H1 (cell line): ENCODE results near the gene GARIN3. TPM values are rescaled to one million over a fixed set of nuclear protein-coding genes. Genes with fewer than 3 reads are reported as not detected.

Experiments used
- CTCF ChIA-PET: fragments of 300-600 bp; sonication (Branson Sonifier 250); formaldehyde crosslinking; loops from one replicate; lab custom pipeline; 2021; ENCODE audit not compliant: partially characterized antibody; lab: Charles Lee
- POLR2A ChIA-PET: fragments of 300-600 bp; sonication (Branson Sonifier 250); formaldehyde crosslinking; loops from one replicate; lab custom pipeline; 2021; ENCODE audit warnings: inconsistent platforms; ENCODE audit not compliant: partially characterized antibody; lab: Charles Lee
- DNase-seq, 2 experiments: peaks; one replicate each; pipeline versions ENCODE4 v3.0.0 to v3.0.0-alpha.2; 2010 to 2022; ENCODE audit warnings: low spot score in 2 of 2, low read depth in 1 of 2, mixed read lengths in 1 of 2
- FAIRE-seq: peaks from 2 replicates; lab custom pipeline; 2011; peaks lifted over from hg19 to GRCh38; lab: Jason Lieb, UNC
- H2AFZ ChIP-seq: 2 replicates; pipeline ENCODE4 v1.8.1; 2012; ENCODE audit warnings: low read length, inconsistent platforms
- H2AK5ac ChIP-seq: 2 replicates; pipeline ENCODE4 v1.6.1; 2013; ENCODE audit warnings: low read depth, low read length
- H2BK120ac ChIP-seq: replicated peaks from 2 replicates; pipeline ENCODE3; 2013; ENCODE audit warnings: low read depth, low read length, inconsistent platforms
- H2BK12ac ChIP-seq: 2 replicates; pipeline ENCODE4 v1.6.1; 2013; ENCODE audit warnings: low read depth, low read length
- H2BK15ac ChIP-seq: 2 replicates; pipeline ENCODE4 v1.6.1; 2013; ENCODE audit warnings: low read length
- H2BK20ac ChIP-seq: 2 replicates; pipeline ENCODE4 v1.6.1; 2013; ENCODE audit warnings: low read length
- H2BK5ac ChIP-seq: 2 replicates; pipeline ENCODE4 v1.6.1; 2013; ENCODE audit warnings: low read depth, low read length
- H3K14ac ChIP-seq: 2 replicates; pipeline ENCODE4 v1.6.1; 2013; ENCODE audit warnings: inconsistent platforms; ENCODE audit not compliant: insufficient read length
- H3K18ac ChIP-seq: 2 replicates; pipeline ENCODE4 v1.6.1; 2013; ENCODE audit warnings: low read length; ENCODE audit errors: extremely low read depth
- H3K23ac ChIP-seq: 2 replicates; pipeline ENCODE4 v1.6.1; 2013; ENCODE audit warnings: inconsistent platforms; ENCODE audit not compliant: insufficient read length
- H3K23me2 ChIP-seq: 2 replicates; pipeline ENCODE4 v1.6.1; 2013; ENCODE audit warnings: low read depth, low read length
- H3K27ac ChIP-seq: 2 replicates; pipeline ENCODE4 v1.6.1; 2011; ENCODE audit warnings: low read depth, low read length, inconsistent platforms
- H3K27me3 ChIP-seq, 4 experiments: replicated peaks in 1 of 4; 1 replicate in 1 of 4; 2 replicates in 3 of 4; pipeline versions ENCODE4 v1.6.1 to v1.8.1; 2011 to 2013; ENCODE audit warnings: low read length in 3 of 4, mild to moderate bottlenecking in 3 of 4, inconsistent platforms in 2 of 4, mixed read lengths in 2 of 4, moderate library complexity in 1 of 4; ENCODE audit not compliant: control insufficient read depth in 3 of 4, insufficient read depth in 3 of 4; ENCODE audit errors: extremely low read depth in 1 of 4
- H3K36me3 ChIP-seq, 4 experiments: 2 replicates each; pipeline versions ENCODE4 v1.6.1 to v1.8.1; 2011 to 2013; ENCODE audit warnings: mild to moderate bottlenecking in 4 of 4, low read length in 3 of 4, moderate library complexity in 2 of 4, control low read depth in 1 of 4, inconsistent platforms in 1 of 4; ENCODE audit not compliant: insufficient read depth in 4 of 4, control insufficient read depth in 2 of 4
- H3K4ac ChIP-seq: replicated peaks from 2 replicates; pipeline ENCODE3; 2013; ENCODE audit warnings: low read length, low read depth, mixed read lengths, inconsistent platforms; ENCODE audit not compliant: insufficient read length
- H3K4me1 ChIP-seq, 4 experiments: replicated peaks in 1 of 4; 1 replicate in 1 of 4; 2 replicates in 3 of 4; pipeline versions ENCODE4 v1.6.1 to v1.8.1; 2011 to 2013; ENCODE audit warnings: low read length in 3 of 4, inconsistent platforms in 2 of 4, mixed read lengths in 1 of 4; ENCODE audit not compliant: insufficient read depth in 4 of 4, control insufficient read depth in 3 of 4
- H3K4me2 ChIP-seq, 2 experiments: 2 replicates each; pipeline versions ENCODE4 v1.6.1 to v1.8.1; 2011 to 2013; ENCODE audit warnings: low read depth in 2 of 2, low read length in 2 of 2, control low read depth in 1 of 2, inconsistent platforms in 1 of 2, mild to moderate bottlenecking in 1 of 2; ENCODE audit not compliant: insufficient read depth in 1 of 2
- H3K4me3 ChIP-seq, 4 experiments: fragments of 200-600, 300-600 bp in 1 of 4; sonication (generic), shearing (Covaris generic), sonication (Bioruptor Twin) in 1 of 4; 2 replicates each; pipeline versions ENCODE4 v1.5.1 to v1.8.1; 2011 to 2016; ENCODE audit warnings: low read length in 4 of 4, low read depth in 3 of 4, control low read depth in 2 of 4, inconsistent platforms in 2 of 4, mild to moderate bottlenecking in 2 of 4, mixed read lengths in 1 of 4, moderate library complexity in 1 of 4; ENCODE audit not compliant: insufficient read depth in 2 of 4; ENCODE audit errors: extremely low read depth in 1 of 4
- H3K56ac ChIP-seq: replicated peaks from 2 replicates; pipeline ENCODE3; 2013; ENCODE audit warnings: low read depth, mild to moderate bottlenecking, mixed read lengths, low read length, inconsistent platforms; ENCODE audit not compliant: insufficient read length
- H3K79me1 ChIP-seq: 2 replicates; pipeline ENCODE4 v1.6.1; 2013; ENCODE audit warnings: low read depth, low read length, control low read depth
- H3K79me2 ChIP-seq, 2 experiments: 2 replicates each; pipeline versions ENCODE4 v1.6.1 to v1.8.1; 2012 to 2013; ENCODE audit warnings: low read length in 2 of 2, mild to moderate bottlenecking in 2 of 2, inconsistent platforms in 1 of 2; ENCODE audit not compliant: insufficient read depth in 2 of 2, control insufficient read depth in 1 of 2
- H3K9ac ChIP-seq, 4 experiments: replicated peaks in 1 of 4; 1 replicate in 1 of 4; 2 replicates in 3 of 4; pipeline versions ENCODE4 v1.6.1 to v1.8.1; 2011 to 2013; ENCODE audit warnings: low read depth in 3 of 4, low read length in 3 of 4, control low read depth in 2 of 4, mild to moderate bottlenecking in 2 of 4, moderate library complexity in 2 of 4, inconsistent platforms in 1 of 4; ENCODE audit errors: extremely low read depth in 1 of 4
- H3K9me3 ChIP-seq, 2 experiments: 2 replicates each; pipeline versions ENCODE4 v1.6.1 to v1.8.1; 2012 to 2013; ENCODE audit warnings: mild to moderate bottlenecking in 2 of 2, moderate library complexity in 2 of 2, control low read depth in 1 of 2, inconsistent platforms in 1 of 2, low read depth in 1 of 2, low read length in 1 of 2, mixed read lengths in 1 of 2; ENCODE audit not compliant: insufficient read depth in 2 of 2
- H4K20me1 ChIP-seq, 2 experiments: replicated peaks in 1 of 2; 2 replicates each; pipeline versions ENCODE3 to v1.8.1; 2011 to 2013; ENCODE audit warnings: inconsistent platforms in 2 of 2, low read length in 2 of 2, mild to moderate bottlenecking in 1 of 2; ENCODE audit not compliant: insufficient read depth in 2 of 2, control insufficient read depth in 1 of 2
- H4K5ac ChIP-seq: 2 replicates; pipeline ENCODE4 v1.6.1; 2013; ENCODE audit warnings: low read length, low read depth, mixed read lengths, inconsistent platforms; ENCODE audit not compliant: insufficient read length
- H4K8ac ChIP-seq: 2 replicates; pipeline ENCODE4 v1.8.0; 2013; ENCODE audit warnings: mild to moderate bottlenecking, moderate library complexity, low read length, inconsistent platforms; ENCODE audit not compliant: insufficient read depth; ENCODE audit errors: extremely low read depth
- H4K91ac ChIP-seq: replicated peaks from 2 replicates; pipeline ENCODE3; 2013; ENCODE audit warnings: low read length, mixed read lengths, inconsistent platforms; ENCODE audit not compliant: insufficient read length
- CREB1 ChIP-seq: IDR thresholded peaks from 2 replicates; pipeline ENCODE4 v1.6.1; 2012; ENCODE audit warnings: inconsistent platforms
- GABPA ChIP-seq: IDR thresholded peaks from 2 replicates; pipeline ENCODE4 v1.6.1; 2011; ENCODE audit warnings: mild to moderate bottlenecking, low read length, moderate library complexity, borderline replicate concordance; ENCODE audit not compliant: insufficient read depth
- HDAC6 ChIP-seq: IDR thresholded peaks from one replicate; pipeline ENCODE4 v1.7.1; 2012; ENCODE audit warnings: low read depth, mild to moderate bottlenecking, inconsistent platforms, low read length, moderate library complexity
- NANOG ChIP-seq: IDR thresholded peaks from 2 replicates; pipeline ENCODE4 v1.6.1; 2011; ENCODE audit warnings: low read length, low read depth, mild to moderate bottlenecking, inconsistent platforms; ENCODE audit not compliant: insufficient read depth, poor library complexity, severe bottlenecking
- PHF8 ChIP-seq: fragments of 200-600 bp; sonication (generic); conservative IDR thresholded peaks from 2 replicates; pipeline ENCODE4 v1.7.1; 2012; ENCODE audit warnings: low read depth, mild to moderate bottlenecking, inconsistent platforms, low read length, moderate library complexity
- RXRA ChIP-seq: IDR thresholded peaks from 2 replicates; pipeline ENCODE4 v1.6.1; 2011; ENCODE audit warnings: low read depth, mild to moderate bottlenecking, low read length, moderate library complexity; ENCODE audit not compliant: insufficient read depth
- SAP30 ChIP-seq: fragments of 300-600 bp; sonication (generic); IDR thresholded peaks from 2 replicates; pipeline ENCODE4 v1.7.1; 2012; ENCODE audit warnings: low read length, moderate library complexity, mild to moderate bottlenecking, inconsistent platforms; ENCODE audit not compliant: insufficient read depth, insufficient replicate concordance
- TAF1 ChIP-seq: IDR thresholded peaks from 2 replicates; pipeline ENCODE4 v1.6.1; 2011; ENCODE audit warnings: mild to moderate bottlenecking, low read depth, low read length
- TAF7 ChIP-seq: optimal IDR thresholded peaks from 2 replicates; pipeline ENCODE3; 2011; ENCODE audit warnings: low read depth, mild to moderate bottlenecking, inconsistent platforms, low read length, moderate library complexity, borderline replicate concordance
- TCF12 ChIP-seq: IDR thresholded peaks from 2 replicates; pipeline ENCODE4 v1.6.1; 2011; ENCODE audit warnings: low read depth, mild to moderate bottlenecking, low read length
- TEAD4 ChIP-seq: IDR thresholded peaks from 2 replicates; pipeline ENCODE4 v1.6.1; 2012; ENCODE audit warnings: low read depth, low read length, inconsistent platforms, mixed read lengths
- USF2 ChIP-seq: IDR thresholded peaks from 2 replicates; pipeline ENCODE4 v1.6.1; 2011; ENCODE audit warnings: low read length, improper control_type of control experiment
- YY1 ChIP-seq: IDR thresholded peaks from 2 replicates; pipeline ENCODE4 v1.6.1; 2011; ENCODE audit warnings: low read depth, mild to moderate bottlenecking, low read length
- WGBS, 2 experiments: shearing (Covaris generic) in 1 of 2; methylation state at CpG; one replicate each; pipeline versions ENCODE4 v1.1.6 to v1.1.7; 2013 to 2015; ENCODE audit warnings: low lambda C conversion rate in 2 of 2, mixed read lengths in 2 of 2, inconsistent platforms in 1 of 2, low coverage in 1 of 2, missing lambda C conversion rate in 1 of 2; ENCODE audit not compliant: insufficient replicate concordance in 2 of 2, insufficient coverage in 1 of 2, insufficient read length in 1 of 2; ENCODE audit errors: extremely low coverage in 1 of 2, missing lambda C conversion rate in 1 of 2; 5-methylcytosine and 5-hydroxymethylcytosine counted together
- polyA plus RNA-seq, 7 experiments: library from polyadenylated mRNA; depleted of rRNA in 3 of 7; stranded (reverse) in 5 of 7; unstranded in 2 of 7; fragments of >200 nt in 5 of 7; fragments of 200-250 nt in 2 of 7; gene quantifications; 1 replicate in 5 of 7; 2 replicates in 1 of 7; 4 replicates in 1 of 7; pipeline versions ENCODE4 v1.2.1 to v1.2.3, GENCODE V29; 2011 to 2013; ENCODE audit warnings: missing spikeins in 2 of 7, mixed read lengths in 2 of 7
- total RNA-seq: library from RNA; stranded (reverse); fragmentation: NEBNext Ultra II Directional; extraction: Animal tissue kit (Norgen Biotek cat#: 25700); gene quantifications from 2 replicates; pipeline ENCODE4 v1.2.1, GENCODE V29; 2021

GARIN3 gene
- total and polyA plus RNA-seq, 2 of the 8 experiments (the other 6 are each of a cell fraction or from before 2014, with no cell fraction given) = not detected

- no peak for FAIRE-seq
- no peaks in the 10 kb centered on the region for H3K27me3 ChIP-seq
- POLR2A ChIA-PET = no interaction called here
- TF ChIP-seq PHF8 = no peak
- TF ChIP-seq YY1 = no peak
- TF ChIP-seq RXRA = no peak
- TF ChIP-seq CREB1 = no peak
- no peak for TF ChIP-seq USF2
- TF ChIP-seq TEAD4 = no peak
- TF ChIP-seq TCF12 = no peak
- TF ChIP-seq TAF1 = no peak
- no peak for TF ChIP-seq GABPA
- TF ChIP-seq HDAC6 = no peak
- TF ChIP-seq SAP30 = no peak
- no peak for TF ChIP-seq TAF7
- TF ChIP-seq NANOG = no peak
Observed at GRCh38 chr5:157150995-157151394, 15.1 kb downstream of the GARIN3 start.

More at GRCh38 chr5:157150995-157151394, 15.1 kb downstream of the GARIN3 start:
- Histone ChIP-seq H3K23me2 (no peaks in the 10 kb centered on the region), H4K91ac (no peak overlapping the region), H3K79me1 (no peaks in the 10 kb centered on the region), H2AFZ (no peak overlapping the region), H3K4me1 (no peaks in the 10 kb centered on the region), H4K20me1 (no peaks in the 10 kb centered on the region), H2BK5ac (no peak overlapping the region), H2BK12ac (no peak overlapping the region), H2BK120ac (no peak overlapping the region), H2BK20ac (no peak overlapping the region), H4K8ac (no peak overlapping the region), H3K18ac (no peak overlapping the region), H2AK5ac (no peak overlapping the region), H3K79me2 (no peaks in the 10 kb centered on the region), H3K56ac (no peak overlapping the region), H3K9ac (no peak overlapping the region), H3K4me3 (no peak overlapping the region), H3K9me3 (no peaks in the 10 kb centered on the region), H4K5ac (no peak overlapping the region), H3K14ac (no peak overlapping the region), H2BK15ac (no peak overlapping the region), H3K23ac (no peak overlapping the region), H3K36me3 (no peaks in the 10 kb centered on the region), H3K4ac (no peak overlapping the region), H3K4me2 (no peak overlapping the region), H3K27ac (no peak overlapping the region)
- 86% methylated on average over 3 of the region's 3 CpGs; no CpG with 5 or more reads in 1 of the 2 experiments for WGBS, 2 experiments
- CTCF ChIA-PET = interaction anchor here (1.0 to 5.1 kb wide), 3 partner anchors 66 to 113 kb away, joined by 3 to 37 read pairs (median 10); no protein-coding TSS in a partner anchor
- DNase-seq = no peak
